ENCODE measurements around the gene PDE1A.

GRCh38 chr2:182182436-182182835, 244.4 kb downstream of the PDE1A start:
- TF ChIP-seq CTCF (IDR thresholded peaks at IDR 0.05) (no peak), RCOR1 (IDR thresholded peaks at IDR 0.05; ENCODE audit: low read depth, low read length) (no peak), RAD21 (conservative IDR thresholded peaks at IDR 0.05 in 1 of 2, IDR thresholded peaks at IDR 0.05 in 1 of 2) (no peak), POLR2A (IDR thresholded peaks at IDR 0.05; ENCODE audit: low read length) (no peak), CHD2 (IDR thresholded peaks at IDR 0.05; ENCODE audit: low read length, partially characterized antibody) (no peak), RFX5 (IDR thresholded peaks at IDR 0.05) (no peak), USF2 (IDR thresholded peaks at IDR 0.05) (no peak), CHD4 (IDR thresholded peaks at IDR 0.05; ENCODE audit: borderline replicate concordance) (no peak), GATA3 (IDR thresholded peaks at IDR 0.05; ENCODE audit: borderline replicate concordance) (no peak), REST (IDR thresholded peaks at IDR 0.05) (no peak), SREBF2 (IDR thresholded peaks at IDR 0.05) (no peak), HMGXB4 (CRISPR knock-in tag; IDR thresholded peaks at IDR 0.05; ENCODE audit: borderline replicate concordance) (no peak), MAX (IDR thresholded peaks at IDR 0.05) (no peak), CBX8 (IDR thresholded peaks at IDR 0.05) (no peak)

Measured in A549 (cell line).